ENCODE results near the gene ZNF844.
A peak's percentile ranks its signal among the peaks of the same experiment; 100 is the strongest.

Gene ZNF844

DNA sequence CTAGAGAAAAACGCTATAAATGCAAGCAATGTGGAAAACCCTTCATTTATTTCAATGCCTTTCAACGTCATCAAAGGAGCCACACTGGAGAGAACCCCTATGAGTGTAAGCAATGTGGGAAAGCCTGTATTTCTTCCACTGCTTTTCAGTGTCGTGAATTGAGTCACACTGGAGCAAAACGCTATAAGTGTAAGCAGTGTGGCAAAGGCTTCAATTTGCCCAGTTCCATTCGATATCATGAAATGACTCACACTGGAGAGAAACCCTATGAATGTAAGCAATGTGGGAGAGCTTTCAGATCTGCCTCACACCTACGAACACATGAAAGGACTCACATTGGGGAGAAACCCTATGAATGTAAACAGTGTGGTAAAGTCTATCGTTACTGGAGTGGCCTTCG is 48.2 kb downstream of the ZNF844 start:
- DNase-seq = no peak
- TF ChIP-seq GATA1 (IDR thresholded peaks at IDR 0.05; ENCODE audit: low read depth, low read length) = no peak
- no peak for TF ChIP-seq POLR2A (IDR thresholded peaks at IDR 0.05; ENCODE audit: low read length)

DNA sequence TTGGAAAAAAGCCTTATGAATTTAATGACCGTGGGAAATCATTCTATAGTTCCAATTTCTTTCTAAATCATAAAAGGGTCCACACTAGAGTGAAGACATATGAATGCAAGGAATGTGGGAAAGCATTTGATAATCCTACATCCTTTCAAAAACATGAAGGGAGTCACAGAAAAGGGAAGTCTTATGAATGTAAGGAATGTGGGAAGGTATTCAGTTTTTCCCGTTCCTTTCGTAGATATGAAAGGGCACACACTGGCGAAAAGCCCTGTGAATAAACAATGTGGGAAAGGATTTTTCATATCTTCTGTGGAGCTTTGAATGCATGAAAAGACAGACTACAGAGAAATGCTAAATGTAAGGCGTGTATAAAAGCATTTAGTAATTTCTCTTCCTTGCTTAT is 48.6 kb downstream of the ZNF844 start:
- DNase-seq = no peak
- TF ChIP-seq GATA1 (IDR thresholded peaks at IDR 0.05; ENCODE audit: low read depth, low read length) (no peak), POLR2A (IDR thresholded peaks at IDR 0.05; ENCODE audit: low read length) (no peak)

DNA sequence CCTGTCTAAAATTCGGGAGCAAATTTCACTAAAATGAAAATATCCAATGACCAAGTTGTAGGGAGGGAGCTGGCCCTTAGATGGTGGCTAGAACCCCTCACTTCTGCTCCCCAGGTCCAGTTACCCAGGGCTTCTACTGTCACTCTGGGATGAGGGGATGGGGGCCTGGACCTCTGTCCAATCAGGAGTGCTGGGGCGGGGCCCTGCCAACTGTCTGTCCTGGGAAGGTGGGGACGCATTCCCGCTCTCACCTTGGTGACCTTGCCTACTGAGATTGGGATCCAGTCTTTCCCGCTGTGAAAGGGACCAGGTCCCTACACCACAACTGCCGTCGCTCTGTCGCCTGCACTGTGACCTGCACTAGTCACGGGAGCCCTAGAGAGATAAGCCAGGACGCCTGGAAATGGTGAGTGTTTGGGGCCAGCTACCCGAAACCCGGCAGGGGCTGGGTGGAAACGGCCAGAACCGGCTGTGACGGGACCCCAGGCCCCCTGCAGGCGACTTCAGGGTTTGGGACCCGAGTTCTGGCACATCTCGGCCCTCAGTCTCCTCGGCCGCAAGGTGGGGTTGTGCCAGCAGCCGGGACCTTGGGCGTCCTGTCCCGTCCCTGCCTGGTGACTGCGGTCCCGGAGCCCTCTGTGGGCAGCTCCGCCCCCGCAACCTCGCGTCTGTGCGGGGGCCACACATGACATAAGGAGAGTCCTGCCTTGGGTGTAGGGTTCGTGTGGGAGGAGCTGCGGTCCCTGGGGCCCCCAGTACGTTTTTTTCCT is 52.9 kb downstream of the ZNF844 start:
- no peak for TF ChIP-seq GATA1 (IDR thresholded peaks at IDR 0.05; ENCODE audit: low read depth, low read length)
- TF ChIP-seq POLR2A (IDR thresholded peaks at IDR 0.05; ENCODE audit: low read length) = no peak
- no peak for DNase-seq

DNA sequence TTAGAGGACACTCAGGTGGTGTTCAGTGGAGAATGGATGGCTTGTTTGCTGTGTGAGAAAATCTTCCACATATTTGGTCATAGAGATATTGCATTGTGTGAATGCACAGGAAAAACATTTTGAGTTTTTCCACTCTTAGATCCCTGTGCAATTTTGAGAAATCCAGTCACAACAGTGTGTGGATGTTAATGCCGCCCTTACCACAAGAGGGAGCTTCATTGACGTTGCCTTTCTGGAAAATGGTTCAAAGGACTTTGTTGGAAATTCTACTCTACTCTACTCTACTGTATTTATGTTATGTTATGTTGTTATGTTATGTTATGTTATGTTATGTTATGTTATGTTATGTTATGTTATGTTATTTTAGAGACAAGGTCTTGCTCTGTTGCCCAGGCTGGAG is 62.2 kb downstream of the ZNF844 start:
- peak; percentile 17 to 32 for DNase-seq
- no peak for TF ChIP-seq GATA1 (IDR thresholded peaks at IDR 0.05; ENCODE audit: low read depth, low read length)
- TF ChIP-seq POLR2A (IDR thresholded peaks at IDR 0.05; ENCODE audit: low read length) = no peak

Measured in erythroblast (primary cell).